ENCODE measurements around the gene KLC1. TPM values are rescaled to one million over a fixed set of nuclear protein-coding genes. Genes with fewer than 3 reads are reported as not detected.

KLC1 gene
- total RNA-seq, 3 donors from 2014 or later: 102 to 127 (median 110) TPM

- no peak for ATAC-seq
- Mint-ChIP-seq H3K4me3 (no peak overlapping the region), H3K4me1 (ENCODE audit: low read depth) (no peaks in the 10 kb centered on the region), H3K36me3 (ENCODE audit: insufficient read depth) (peaks cover 13% of the 10 kb centered on the region), H3K9me3 (no peaks in the 10 kb centered on the region), H3K27me3 (ENCODE audit: low read depth) (no peaks in the 10 kb centered on the region)
- DNase-seq: no peak
Measured at GRCh38 chr14:103729496-103730448, 100.8 kb downstream of the KLC1 start.

DNA sequence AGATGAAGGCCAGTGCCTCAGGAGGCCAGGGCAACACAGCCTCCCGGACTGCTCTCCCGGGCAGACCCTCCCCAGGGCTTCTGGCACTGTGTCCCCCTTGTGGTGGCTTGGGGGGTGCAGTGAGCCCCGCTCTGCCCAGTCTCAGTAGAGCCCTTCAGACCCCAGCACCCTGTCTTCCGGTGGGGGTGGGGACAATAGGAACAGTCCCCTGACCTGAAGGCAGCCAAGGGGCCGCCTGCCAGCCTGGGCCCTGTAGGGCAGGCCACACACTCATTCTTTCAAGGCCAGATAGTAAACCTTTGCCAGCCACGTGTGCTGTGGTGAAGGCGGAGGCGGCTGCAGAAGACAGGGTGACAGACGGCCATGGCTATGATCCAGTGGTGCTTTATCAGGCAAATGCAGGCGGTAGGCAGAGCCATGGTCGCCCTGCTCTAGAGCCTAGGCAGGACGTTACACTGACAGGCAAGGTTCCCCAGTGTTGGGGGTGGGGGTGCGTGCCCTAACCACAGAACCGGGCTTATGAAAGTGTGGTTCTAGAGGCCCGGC lies 101.6 kb downstream of the KLC1 start:
- no peaks in the 10 kb centered on the region for H3K9me3 Mint-ChIP-seq
- no peaks in the 10 kb centered on the region for H3K4me1 Mint-ChIP-seq (ENCODE audit: low read depth)
- no peaks in the 10 kb centered on the region for H3K27me3 Mint-ChIP-seq (ENCODE audit: low read depth)
- no peak overlapping the region for H3K4me3 Mint-ChIP-seq
- peaks cover 13% of the 10 kb centered on the region for H3K36me3 Mint-ChIP-seq (ENCODE audit: insufficient read depth)
- DNase-seq (no peak), ATAC-seq (no peak)

GRCh38 chr14:103731481-103731880 lies 102.5 kb downstream of the KLC1 start:
- Mint-ChIP-seq H3K4me3 (no peak overlapping the region), H3K4me1 (ENCODE audit: low read depth) (no peaks in the 10 kb centered on the region), H3K36me3 (ENCODE audit: insufficient read depth) (peaks cover 13% of the 10 kb centered on the region), H3K9me3 (no peaks in the 10 kb centered on the region), H3K27me3 (ENCODE audit: low read depth) (no peaks in the 10 kb centered on the region)
- ATAC-seq (no peak), DNase-seq (no peak)

GRCh38 chr14:103731916-103732867 lies 103.2 kb downstream of the KLC1 start:
- ATAC-seq (no peak), DNase-seq (no peak)
- Mint-ChIP-seq H3K4me1 (ENCODE audit: low read depth) (no peaks in the 10 kb centered on the region), H3K36me3 (ENCODE audit: insufficient read depth) (peaks cover 13% of the 10 kb centered on the region), H3K9me3 (no peaks in the 10 kb centered on the region), H3K4me3 (no peak overlapping the region), H3K27me3 (ENCODE audit: low read depth) (no peaks in the 10 kb centered on the region)

- Mint-ChIP-seq H3K27me3 (ENCODE audit: low read depth) (no peaks in the 10 kb centered on the region), H3K36me3 (ENCODE audit: insufficient read depth) (peaks cover 13% of the 10 kb centered on the region)
Measured at GRCh38 chr14:103732868-103733620, 104.0 kb downstream of the KLC1 start.

GRCh38 chr14:103733651-103734050 lies 104.6 kb downstream of the KLC1 start:
- Mint-ChIP-seq H3K9me3 (no peaks in the 10 kb centered on the region), H3K27me3 (ENCODE audit: low read depth) (no peaks in the 10 kb centered on the region), H3K4me1 (ENCODE audit: low read depth) (no peaks in the 10 kb centered on the region), H3K4me3 (no peak overlapping the region), H3K36me3 (ENCODE audit: insufficient read depth) (peaks cover 10% of the 10 kb centered on the region)
- no peak for ATAC-seq
- no peak for DNase-seq

More at GRCh38 chr14:103732868-103733620, 104.0 kb downstream of the KLC1 start:
- Mint-ChIP-seq H3K4me1 (ENCODE audit: low read depth) (no peaks in the 10 kb centered on the region), H3K9me3 (no peaks in the 10 kb centered on the region), H3K4me3 (no peak overlapping the region)
- no peak for DNase-seq
- no peak for ATAC-seq

DNA sequence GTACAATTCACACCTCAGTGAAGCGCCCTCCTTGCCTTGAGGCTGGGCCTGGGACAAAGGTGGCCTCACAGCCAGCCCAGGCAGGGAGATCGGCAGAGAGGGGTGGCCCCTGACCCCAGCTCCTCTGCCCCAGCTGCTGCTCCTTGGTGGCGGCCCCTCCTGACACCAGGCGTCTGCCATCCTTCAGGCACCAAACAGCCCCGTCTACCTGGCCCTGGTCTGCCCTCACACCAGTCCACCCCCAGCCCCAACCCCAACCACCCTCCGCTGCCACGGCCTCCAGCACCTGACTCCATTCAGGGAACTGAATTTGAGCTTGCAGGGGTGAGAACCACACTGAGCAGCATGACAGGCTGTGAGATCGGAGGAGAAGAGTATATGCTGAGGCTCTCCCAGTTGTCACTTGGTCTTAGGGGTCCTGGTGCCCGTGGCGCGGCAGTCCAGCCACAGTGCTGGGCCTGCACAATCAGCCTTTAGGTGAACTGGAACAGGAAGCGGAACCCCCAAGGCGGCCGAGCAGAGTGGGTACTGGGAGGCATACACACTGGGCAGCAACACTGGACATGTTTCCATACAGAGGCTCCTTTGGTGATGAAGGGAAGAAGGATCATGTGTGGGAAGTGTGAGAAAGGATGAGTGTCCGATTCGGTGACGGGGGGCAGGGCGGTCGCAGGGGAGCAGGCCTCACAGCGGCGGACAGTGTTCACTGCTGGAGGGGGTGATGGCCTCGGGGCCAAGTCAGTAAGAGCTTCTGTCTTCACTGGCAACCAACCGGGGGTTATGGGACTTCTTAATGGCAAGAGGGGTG lies 105.3 kb downstream of the KLC1 start:
- no peak for DNase-seq
- peaks cover 4% of the 10 kb centered on the region for H3K36me3 Mint-ChIP-seq (ENCODE audit: insufficient read depth)

DNA sequence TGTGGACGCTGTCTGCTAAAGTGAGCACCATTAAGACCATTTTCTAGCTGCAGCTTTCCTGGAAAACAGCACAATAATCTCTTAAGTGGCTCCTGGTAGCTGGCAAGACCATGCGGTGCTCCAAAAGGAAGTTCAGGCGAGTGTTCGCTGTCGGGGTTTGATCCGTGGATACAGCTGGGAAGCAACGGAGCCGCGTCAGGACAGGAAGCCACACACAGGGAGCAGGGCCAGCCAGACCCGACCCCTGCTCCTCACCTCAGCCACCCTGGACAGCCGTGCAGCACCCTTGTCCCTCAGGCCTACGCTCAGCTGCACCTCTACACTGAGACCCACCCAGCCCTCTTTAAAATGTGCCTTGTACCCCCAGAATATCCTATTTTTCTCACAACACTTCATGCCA lies 106.0 kb downstream of the KLC1 start:
- no peaks in the 10 kb centered on the region for H3K27me3 Mint-ChIP-seq (ENCODE audit: low read depth)
- no peak overlapping the region for H3K4me3 Mint-ChIP-seq
- no peaks in the 10 kb centered on the region for H3K9me3 Mint-ChIP-seq
- H3K4me1 Mint-ChIP-seq (ENCODE audit: low read depth): no peaks in the 10 kb centered on the region
- peaks cover 10% of the 10 kb centered on the region for H3K36me3 Mint-ChIP-seq (ENCODE audit: insufficient read depth)
- ATAC-seq (no peak), DNase-seq (no peak)

More for the DNA sequence above, 105.3 kb downstream of the KLC1 start:
- no peaks in the 10 kb centered on the region for H3K4me1 Mint-ChIP-seq (ENCODE audit: low read depth)
- no peaks in the 10 kb centered on the region for H3K27me3 Mint-ChIP-seq (ENCODE audit: low read depth)
- H3K4me3 Mint-ChIP-seq: no peak overlapping the region
- ATAC-seq: no peak
- no peaks in the 10 kb centered on the region for H3K9me3 Mint-ChIP-seq

DNA sequence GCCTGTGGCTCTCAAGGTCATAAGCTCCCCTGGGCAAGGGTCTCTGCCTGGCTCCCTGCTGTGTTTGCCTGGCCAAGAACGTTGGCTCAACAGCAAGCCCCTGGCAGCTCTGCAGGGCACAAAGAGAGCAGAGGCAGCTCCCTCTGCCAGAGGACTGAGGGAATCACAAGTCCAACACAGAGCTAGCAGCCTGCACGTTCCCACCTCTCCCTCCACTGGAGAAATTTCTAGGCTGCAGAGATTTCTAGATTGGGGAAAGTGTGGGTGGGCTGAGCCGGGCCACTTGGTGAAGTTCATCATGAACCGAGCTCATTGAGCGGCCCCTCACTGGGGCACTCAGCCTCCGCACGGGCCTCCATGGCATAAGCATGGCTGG lies 106.4 kb downstream of the KLC1 start:
- Mint-ChIP-seq H3K9me3 (no peaks in the 10 kb centered on the region), H3K36me3 (ENCODE audit: insufficient read depth) (peaks cover 10% of the 10 kb centered on the region), H3K4me1 (ENCODE audit: low read depth) (no peaks in the 10 kb centered on the region), H3K27me3 (ENCODE audit: low read depth) (no peaks in the 10 kb centered on the region), H3K4me3 (no peak overlapping the region)
- ATAC-seq: no peak
- DNase-seq: no peak

DNA sequence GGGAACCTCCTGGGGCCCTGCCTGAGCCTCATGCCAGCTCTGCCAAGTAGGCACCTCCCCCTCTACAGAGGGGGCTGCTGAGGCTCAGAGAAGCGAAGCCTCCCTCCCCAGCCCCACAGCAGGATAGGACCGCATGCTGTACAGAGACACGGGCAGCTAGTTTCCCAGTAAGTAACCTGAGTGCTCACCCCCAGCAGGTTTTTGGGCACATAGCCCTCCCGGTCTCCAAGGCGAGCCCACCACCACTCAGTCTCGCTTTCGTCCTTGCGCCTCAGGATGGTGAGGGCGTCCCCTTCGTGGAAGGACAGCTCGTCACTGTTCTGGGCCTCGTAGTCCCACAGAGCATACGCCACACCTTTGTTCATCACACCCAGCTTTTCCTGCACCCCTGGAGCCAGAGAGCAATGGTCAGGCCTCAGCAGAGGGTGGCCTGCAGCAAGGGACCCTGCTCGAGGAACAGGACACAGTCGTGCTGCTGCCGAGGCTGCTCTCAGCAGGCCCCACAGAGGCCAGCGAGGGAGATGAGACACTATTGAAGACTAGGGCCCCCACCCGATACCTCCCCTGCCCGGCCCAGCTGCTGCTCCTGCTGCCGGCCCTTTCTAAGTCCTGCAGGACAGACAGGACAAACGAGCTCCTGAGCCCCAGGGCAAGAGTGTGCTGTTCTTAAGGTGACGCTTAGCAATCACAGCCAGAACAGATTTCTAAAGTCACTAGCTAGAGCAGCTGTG lies 107.0 kb downstream of the KLC1 start:
- no peak for DNase-seq
- Mint-ChIP-seq H3K9me3 (no peaks in the 10 kb centered on the region), H3K4me3 (no peak overlapping the region), H3K36me3 (ENCODE audit: insufficient read depth) (peaks cover 10% of the 10 kb centered on the region), H3K4me1 (ENCODE audit: low read depth) (no peaks in the 10 kb centered on the region), H3K27me3 (ENCODE audit: low read depth) (no peaks in the 10 kb centered on the region)
- no peak for ATAC-seq

DNA sequence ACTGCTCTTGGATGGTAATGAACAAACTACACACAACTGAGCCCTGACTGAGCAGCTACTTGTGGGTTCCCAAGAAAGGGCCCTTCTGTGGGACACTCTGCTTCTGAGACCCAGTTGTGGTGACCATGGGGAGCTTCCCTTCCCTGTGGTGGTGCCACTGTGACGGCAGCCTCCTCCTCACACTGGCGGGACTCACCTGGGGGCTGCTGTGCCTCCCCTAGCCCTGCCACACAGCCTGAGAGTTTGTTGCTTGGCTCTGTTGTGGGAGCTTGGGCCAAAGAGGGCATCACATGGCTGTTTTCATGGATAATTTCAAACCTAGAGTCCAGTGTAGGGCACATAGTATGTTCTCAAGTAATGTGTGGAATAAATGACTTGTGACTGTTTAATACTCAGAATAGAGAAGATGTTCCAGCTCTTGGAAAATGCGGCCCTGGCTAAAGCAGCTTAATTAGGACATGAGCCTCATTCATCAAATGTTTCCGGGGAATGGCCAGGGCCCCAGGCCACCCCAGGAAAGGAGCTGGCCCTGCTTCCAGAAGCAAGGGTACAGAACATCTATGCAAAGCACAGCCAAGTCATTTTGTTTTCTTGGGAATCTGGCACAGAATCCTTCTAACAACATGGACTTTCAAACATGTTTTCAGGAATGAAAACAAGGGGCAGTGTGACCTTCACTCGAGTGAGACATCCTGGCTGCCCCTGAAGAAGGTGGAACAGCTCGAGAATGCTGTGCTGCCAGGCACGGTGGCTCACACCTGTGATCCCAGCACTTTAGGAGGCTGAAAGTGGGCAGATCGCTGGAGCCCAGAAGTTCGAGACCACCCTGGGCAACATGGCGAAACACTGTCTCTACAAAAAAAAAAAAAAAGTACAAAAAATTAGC lies 107.8 kb downstream of the KLC1 start:
- ATAC-seq (no peak), DNase-seq (no peak)
- peaks cover 10% of the 10 kb centered on the region for H3K36me3 Mint-ChIP-seq (ENCODE audit: insufficient read depth)
- no peaks in the 10 kb centered on the region for H3K27me3 Mint-ChIP-seq (ENCODE audit: low read depth)
- H3K4me3 Mint-ChIP-seq: no peak overlapping the region
- no peaks in the 10 kb centered on the region for H3K4me1 Mint-ChIP-seq (ENCODE audit: low read depth)
- H3K9me3 Mint-ChIP-seq: no peaks in the 10 kb centered on the region

DNA sequence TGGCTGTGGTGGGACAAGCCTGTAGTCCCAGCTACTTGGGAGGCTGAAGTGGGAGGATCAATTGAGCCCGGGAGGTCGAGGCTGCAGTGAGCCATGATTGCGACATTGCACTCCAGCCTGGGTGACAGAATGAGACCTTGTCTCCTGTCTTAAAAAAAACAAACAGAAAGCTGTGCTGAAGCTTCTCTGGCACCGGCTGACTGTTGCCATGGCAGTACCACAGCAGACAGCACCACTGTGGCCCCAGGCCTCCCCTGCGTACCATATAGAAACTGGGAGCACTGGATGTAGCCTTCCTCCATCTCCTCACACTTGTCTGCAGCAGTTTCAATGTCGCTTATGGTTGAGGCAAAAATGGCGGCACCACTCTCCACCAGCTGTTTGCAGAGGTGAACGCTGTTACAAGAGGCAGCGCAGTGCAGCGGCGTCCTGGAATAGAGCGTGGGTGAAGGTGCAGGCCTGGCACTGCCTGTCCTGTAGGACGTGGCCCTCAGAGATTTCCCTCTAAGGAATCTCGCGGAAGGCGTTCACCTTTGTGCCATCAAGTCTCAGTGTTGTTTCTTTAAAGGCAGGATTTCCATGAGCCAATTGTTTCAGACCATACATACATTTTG lies 108.5 kb downstream of the KLC1 start:
- Mint-ChIP-seq H3K9me3 (no peaks in the 10 kb centered on the region), H3K27me3 (ENCODE audit: low read depth) (no peaks in the 10 kb centered on the region), H3K4me1 (ENCODE audit: low read depth) (no peaks in the 10 kb centered on the region), H3K4me3 (no peak overlapping the region), H3K36me3 (ENCODE audit: insufficient read depth) (peaks cover 10% of the 10 kb centered on the region)
- no peak for DNase-seq
- ATAC-seq: no peak

Data from activated T-cell treated with anti-CD3 and anti-CD28 coated beads, Interleukin-2, amount 50 U/mL, for 4 hours (primary cell).